GM21619 (cell line): ENCODE measurements around the gene HELB.

ENCODE experiments used
- ATAC-seq: cut with Tn5 transposase; IDR thresholded peaks from one replicate; pipeline ENCODE4 v1.9.1; 2021; ENCODE audit not compliant: unreplicated experiment

HELB gene

DNA sequence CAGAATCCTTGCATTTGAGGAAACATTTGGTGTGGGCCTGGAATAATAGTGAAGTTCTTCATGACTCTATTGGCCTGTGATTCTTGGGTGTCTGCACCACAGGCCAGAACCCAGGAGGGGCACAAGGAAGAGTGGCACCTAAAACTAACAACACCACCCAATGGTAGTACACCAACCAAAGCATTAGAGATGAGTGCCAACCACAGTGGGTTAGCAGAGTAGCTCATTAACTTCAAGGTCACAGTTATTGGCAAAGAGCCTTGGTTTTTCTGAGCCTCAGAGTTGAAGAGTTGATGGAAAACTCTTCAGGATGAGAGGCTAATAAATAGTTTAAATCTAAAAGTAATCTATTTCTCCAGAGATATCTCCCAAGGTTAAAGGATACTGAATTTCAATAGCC, 57.0 kb downstream of the HELB start:
- ATAC-seq: no peak

- ATAC-seq: no peak
These were observed 59.4 kb downstream of the HELB start for GRCh38 chr12:66361703-66362102.

DNA sequence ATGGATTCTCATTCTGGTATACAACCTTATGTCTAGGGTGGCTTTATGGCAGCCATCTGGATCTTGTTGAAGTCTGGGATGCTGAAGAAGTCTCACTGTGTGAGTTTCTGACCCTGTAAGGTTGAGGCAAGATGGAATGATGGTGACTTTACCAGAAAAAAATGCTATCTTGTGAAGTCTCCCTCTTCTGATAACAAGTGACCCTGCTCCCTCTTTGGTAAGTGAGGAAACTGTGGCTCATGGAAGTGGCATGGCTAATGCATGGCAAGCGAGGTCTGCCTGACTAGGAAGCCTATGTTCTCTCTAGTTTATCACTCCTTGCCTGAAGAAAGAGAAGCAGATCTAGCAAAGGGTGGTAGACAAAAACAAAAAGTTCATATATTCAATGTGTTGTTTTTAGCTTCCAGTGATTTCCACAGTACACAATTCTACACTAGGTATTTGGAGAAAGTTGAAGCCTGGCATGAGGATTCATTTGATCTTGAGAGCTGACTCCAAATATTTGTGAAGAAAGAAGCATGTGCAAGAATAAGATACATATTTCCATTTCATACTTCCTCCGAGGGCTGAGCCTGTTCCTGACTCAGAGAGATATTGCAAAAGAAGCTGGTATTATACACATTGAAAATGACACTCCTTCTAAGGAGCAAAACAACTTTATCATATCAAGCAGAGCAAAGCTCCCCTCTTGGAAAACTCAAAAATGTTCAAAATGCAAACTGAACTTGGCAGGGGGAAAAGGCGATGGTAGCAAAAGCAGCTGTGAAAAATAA, 63.6 kb downstream of the HELB start:
- ATAC-seq: no peak

DNA sequence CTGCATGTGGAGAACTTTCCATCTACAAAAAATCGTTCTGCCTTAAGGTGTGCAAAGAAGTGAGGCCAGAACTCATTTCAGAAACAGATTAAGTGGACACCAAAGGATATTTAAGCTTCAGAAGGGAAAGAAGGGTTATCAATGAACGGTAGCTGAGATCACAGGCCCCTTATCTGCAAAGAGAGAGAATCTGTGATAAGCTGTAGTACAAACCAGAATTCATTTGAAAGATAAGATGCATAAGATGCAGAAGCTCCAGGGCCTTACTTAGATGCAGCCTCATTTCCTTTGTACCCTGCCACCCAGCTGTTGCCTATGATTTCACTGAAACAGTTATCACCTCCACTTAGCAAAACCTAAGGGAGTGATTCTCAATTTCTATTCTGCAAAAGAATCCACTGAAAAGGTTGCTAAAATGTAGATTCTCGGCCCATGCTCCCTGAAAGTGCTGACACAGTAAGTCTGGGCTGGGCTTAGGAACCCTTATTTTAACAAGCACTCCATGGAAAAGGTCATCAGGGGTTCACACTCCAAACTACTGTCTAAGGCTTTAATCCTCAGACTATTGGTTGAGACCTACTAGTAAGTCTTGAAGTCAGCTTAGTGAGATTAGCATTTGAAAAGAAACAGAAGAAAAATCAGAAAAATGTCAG, 64.8 kb downstream of the HELB start:
- no peak for ATAC-seq

GRCh38 chr12:66371982-66372381, 69.7 kb downstream of the HELB start:
- no peak for ATAC-seq

- ATAC-seq: no peak
These were observed 73.3 kb downstream of the HELB start for GRCh38 chr12:66375560-66375959.

DNA sequence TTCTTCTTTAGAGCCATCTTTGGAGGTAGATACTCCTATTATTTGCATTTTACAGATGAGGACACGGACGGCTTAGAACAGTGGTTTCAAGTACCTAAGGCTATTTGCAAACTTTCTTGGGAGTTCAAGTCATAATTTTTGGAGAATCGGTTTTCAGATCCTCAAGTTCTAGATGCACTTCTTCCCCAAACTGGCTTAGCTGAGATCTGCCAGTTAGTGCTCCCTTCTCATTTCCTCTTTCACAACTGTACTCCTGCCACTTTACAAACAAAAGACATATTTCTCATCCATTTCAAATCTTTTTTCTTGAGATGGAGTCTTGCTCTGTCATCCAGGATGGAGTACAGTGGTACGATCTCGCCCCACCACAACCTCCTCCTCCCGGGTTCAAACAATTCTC, 77.3 kb downstream of the HELB start:
- ATAC-seq: no peak

DNA sequence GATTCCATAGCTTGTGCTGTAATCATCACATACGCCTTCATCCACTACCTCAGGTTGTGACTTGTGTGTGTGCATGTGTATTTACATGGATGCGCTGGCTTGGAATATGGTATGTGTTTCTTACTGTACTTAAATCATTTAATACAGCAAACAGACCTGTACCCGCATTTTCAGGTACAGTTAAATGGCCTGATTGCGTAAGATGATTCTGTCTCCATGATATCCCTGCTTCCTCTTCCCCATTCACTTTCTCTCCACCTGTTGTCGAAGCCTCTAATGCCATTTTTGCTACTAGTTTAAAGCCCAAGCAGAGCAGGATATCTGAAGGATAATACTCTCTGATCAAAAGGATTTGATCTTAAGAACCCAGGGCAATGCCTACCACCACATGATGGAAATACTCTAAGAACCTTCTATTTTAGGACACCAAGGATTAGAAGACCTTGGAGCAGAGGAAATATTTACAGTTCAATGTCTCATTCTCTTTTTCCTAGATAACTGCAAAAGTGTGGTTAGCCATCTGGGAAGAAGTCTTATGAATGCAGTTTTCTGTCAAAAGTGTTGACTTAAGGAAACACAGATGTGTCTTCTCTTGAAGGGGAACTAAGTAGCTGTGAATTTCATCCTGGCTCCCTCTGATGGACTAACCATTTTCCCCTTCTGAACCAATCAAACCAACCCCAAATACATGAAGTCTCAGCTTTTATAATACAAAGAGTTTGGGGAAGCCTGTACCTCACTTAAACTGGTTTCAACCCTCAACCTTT, 78.7 kb downstream of the HELB start:
- no peak for ATAC-seq

DNA sequence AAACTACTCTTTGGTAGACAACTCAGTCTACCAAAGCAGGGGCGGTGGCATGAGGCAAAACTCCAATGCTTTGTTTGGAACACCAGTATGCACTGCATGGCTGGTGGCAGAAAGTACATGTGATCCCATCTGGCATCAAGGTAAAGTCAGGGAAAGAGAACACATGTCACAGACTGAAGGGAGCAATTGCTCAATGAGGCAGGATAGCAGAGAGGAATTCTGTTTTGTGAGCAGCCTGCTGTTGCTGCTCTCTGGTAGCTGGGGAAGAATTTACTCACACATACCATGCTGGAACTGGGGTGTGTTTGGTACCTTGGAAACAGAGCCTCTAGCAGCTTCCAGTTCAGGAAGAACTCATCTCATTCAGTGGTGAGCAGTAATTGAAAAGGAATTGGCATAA, 84.8 kb downstream of the HELB start:
- no peak for ATAC-seq
